Activated gamma-delta T cell (primary cell): ENCODE results near the gene PRSS56.
"Not testable (repeated sequence)": the region's sequence is repeated elsewhere in the genome, so short reads cannot be mapped to it uniquely, and the experiment has no call there.

ENCODE experiments used
- DNase-seq: peaks from one replicate; lab custom pipeline; 2025; lab: John Stamatoyannopoulos, UW

The PRSS56 gene

DNA sequence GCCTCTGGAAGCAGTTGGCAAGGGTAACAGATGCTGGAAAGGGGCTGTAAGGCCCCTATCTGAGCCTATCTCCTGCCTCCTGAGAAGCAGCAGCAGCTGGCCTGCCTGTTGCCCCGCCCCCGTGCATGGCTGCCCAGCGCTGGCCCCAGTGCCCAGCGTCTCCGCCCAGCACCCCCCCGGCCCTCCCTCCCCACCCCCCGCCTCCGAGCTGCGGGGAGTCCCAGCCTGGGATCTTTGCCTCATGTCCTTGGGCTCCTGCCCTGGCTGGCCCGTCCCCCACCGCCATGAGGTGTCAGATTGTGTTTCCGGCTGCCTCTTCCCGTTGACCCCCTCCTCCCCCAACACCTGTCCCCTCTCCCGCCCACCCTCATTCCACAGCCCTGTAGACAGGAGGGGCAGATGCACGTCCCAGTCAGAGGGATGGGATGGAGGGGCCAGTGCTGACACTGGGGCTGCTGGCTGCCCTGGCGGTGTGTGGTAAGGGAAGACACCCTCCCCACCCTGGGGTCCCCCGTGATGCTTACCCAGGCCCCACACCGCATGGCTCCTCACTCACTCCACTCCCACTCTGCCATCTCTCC is 5.7 kb downstream of the PRSS56 start, which contains the start of gene CHRND:
TSS of gene CHRND (plus strand) at position 370 of the 581 bp plus-strand sequence. CDS start at position 426, 56 bp downstream.
- no peak for DNase-seq

- no peak for DNase-seq
These were observed 6.3 kb downstream of the PRSS56 start for GRCh38 chr2:232526372-232526941.

DNA sequence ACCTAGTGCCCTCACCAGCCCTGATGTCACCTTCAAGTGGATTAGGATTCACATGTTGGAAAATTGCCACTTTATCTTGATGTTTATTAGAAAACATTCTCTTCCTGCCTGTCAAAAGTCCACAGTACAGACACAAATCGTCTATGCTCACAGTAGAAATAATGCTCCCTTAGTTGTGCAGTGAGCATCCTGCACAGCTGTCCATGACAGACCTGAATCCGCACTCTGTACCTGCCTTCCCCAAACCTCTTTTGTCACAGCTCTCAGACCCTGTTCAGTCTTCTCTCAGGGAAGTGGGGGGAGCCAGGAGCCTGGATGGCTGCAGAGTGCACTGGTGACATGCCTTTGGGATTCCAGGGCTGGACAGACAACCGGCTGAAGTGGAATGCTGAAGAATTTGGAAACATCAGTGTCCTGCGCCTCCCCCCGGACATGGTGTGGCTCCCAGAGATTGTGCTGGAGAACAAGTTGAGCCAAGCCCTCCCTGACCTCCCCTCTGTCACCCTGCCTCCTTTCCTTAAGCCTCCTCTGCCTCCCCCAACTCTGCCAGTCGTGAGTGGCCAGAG is 7.8 kb downstream of the PRSS56 start:
- no peak for DNase-seq

GRCh38 chr2:232528746-232529460 is 8.7 kb downstream of the PRSS56 start:
- DNase-seq, result no peak

GRCh38 chr2:232529806-232530547 is 9.8 kb downstream of the PRSS56 start:
- no peak for DNase-seq

GRCh38 chr2:232530626-232531260 is 10.6 kb downstream of the PRSS56 start:
- DNase-seq, result no peak

GRCh38 chr2:232532419-232532818 is 12.2 kb downstream of the PRSS56 start:
- no peak for DNase-seq

GRCh38 chr2:232532821-232533220 is 12.6 kb downstream of the PRSS56 start:
- DNase-seq, result not testable (repeated sequence)

GRCh38 chr2:232533944-232534710 is 13.9 kb downstream of the PRSS56 start:
- no peak for DNase-seq

GRCh38 chr2:232534940-232535651 is 14.9 kb downstream of the PRSS56 start:
- no peak for DNase-seq

DNA sequence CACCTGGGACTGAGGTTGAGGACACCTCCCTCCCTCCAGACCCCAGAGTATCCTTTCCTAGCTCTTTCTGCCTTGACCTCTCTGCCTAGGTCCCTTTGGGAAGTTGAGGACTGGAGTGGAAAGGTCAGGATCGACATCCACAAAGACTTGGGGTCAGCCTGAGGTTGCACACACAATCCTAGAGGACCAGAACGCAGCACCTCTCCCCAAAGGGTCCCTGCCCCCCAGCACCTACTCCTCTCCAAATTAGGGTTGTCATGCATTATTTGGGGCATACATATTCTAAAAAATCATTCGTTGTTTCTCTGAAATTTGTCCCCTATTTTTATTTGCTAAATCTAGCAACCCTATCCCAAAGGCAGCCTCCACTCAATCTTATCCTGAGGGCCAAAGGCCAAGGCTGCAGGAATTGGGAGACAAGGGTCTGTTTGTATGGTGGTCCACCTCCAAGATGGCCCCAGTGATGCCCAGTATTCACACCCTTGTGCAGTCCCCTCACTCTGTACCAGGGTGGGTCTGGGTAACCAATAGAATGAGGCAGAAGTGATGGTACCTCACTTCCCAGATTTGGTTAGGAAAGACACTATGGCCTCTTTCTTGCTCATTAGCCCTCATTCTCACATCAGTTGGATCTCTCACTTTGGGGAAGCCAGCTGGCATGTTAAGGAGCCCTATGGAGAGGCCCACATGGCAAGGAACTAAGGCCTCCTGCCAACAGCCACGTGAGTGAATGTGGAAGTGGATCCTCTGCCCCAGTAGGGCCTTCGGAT is 15.8 kb downstream of the PRSS56 start:
- DNase-seq, result no peak

GRCh38 chr2:232537079-232537478 is 16.9 kb downstream of the PRSS56 start:
- DNase-seq, result no peak

GRCh38 chr2:232537499-232537898 is 17.3 kb downstream of the PRSS56 start:
- DNase-seq, result no peak

GRCh38 chr2:232538671-232539070 is 18.5 kb downstream of the PRSS56 start:
- DNase-seq, result no peak

DNA sequence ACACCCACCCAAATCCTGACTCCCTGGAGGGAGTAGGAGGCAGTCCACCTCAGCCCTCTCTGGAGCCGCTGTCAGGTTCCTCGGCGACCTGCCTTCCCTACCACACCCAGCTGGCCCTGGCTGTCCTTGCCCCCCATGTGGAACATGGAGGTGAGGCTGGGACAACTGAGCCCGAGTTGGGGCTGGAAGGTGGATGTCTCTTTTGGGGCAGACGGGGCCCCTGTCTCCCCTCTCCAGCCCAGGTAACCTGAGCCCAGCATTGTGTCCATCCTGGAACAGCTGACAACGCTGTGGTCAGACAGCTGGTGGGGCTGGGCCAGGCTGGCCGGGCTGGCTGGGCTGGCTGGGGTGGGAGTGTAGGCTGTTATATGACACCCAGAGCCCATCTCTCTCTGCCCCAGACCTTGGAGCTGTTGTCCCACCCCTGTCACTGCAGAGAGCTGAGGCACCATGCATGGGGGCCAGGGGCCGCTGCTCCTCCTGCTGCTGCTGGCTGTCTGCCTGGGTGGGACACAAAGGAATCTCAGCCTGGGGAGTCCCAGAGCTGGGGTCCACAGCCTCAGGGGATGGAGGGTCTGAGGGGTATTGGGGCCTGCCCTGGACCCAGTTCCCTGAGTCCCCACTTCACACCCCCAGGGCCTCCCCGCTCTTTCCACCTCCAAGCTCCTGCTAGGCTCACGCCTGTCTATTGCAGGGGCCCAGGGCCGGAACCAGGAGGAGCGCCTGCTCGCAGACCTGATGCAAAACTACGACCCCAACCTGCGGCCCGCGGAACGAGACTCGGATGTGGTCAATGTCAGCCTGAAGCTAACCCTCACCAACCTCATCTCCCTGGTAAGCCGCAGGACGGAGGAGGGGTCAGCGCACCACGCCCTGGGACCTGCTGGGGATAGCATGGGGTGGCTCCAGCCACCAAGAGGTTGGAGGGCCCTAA is 19.4 kb downstream of the PRSS56 start, which contains the start of gene CHRNG:
TSS of gene CHRNG (plus strand) at position 395 of the 934 bp plus-strand sequence. CDS start at position 451, 56 bp downstream.
- DNase-seq, result no peak

GRCh38 chr2:232540441-232541041 is 20.4 kb downstream of the PRSS56 start:
- no peak for DNase-seq

DNA sequence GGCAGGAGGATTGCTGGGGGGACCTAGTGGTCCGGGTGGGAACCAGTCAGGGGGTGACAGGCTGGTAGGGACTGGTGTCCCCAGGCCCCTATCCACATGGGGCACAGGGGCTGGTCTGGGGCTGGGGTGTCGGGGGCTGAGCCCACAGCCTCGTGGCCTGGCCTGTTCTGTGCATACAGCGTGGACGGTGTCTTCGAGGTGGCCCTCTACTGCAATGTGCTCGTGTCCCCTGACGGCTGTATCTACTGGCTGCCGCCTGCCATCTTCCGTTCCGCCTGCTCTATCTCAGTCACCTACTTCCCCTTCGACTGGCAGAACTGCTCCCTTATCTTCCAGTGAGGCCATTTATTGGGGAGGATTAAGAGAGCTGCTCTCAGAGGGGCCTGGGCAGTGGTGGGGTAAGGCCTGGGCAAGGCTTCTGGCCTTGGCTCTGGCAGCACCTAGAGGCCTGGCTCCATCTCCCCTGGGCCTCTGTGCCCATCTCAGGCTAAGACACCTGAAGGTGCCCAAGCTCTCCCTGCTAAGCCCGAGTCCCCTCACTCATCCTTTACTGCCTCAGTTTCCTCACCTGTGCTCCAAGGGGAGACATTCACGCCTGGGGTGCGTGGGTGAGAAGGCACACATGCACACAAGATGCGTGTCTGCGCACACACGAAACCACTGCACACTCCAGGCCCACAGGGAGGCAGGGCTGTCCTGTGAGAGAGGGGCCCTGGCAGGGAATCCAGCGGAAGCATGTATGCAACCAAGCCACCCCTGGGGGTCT is 21.2 kb downstream of the PRSS56 start:
- DNase-seq, result no peak
